ENCODE measurements around the gene TMTC1. TPM values are rescaled to one million over a fixed set of nuclear protein-coding genes. Genes with fewer than 3 reads are reported as not detected.

The TMTC1 gene
- total and polyA plus RNA-seq, 2 of the 8 experiments (the other 6 are each of a cell fraction or from before 2014, with no cell fraction given) = 15.4 to 20.8 TPM

DNA sequence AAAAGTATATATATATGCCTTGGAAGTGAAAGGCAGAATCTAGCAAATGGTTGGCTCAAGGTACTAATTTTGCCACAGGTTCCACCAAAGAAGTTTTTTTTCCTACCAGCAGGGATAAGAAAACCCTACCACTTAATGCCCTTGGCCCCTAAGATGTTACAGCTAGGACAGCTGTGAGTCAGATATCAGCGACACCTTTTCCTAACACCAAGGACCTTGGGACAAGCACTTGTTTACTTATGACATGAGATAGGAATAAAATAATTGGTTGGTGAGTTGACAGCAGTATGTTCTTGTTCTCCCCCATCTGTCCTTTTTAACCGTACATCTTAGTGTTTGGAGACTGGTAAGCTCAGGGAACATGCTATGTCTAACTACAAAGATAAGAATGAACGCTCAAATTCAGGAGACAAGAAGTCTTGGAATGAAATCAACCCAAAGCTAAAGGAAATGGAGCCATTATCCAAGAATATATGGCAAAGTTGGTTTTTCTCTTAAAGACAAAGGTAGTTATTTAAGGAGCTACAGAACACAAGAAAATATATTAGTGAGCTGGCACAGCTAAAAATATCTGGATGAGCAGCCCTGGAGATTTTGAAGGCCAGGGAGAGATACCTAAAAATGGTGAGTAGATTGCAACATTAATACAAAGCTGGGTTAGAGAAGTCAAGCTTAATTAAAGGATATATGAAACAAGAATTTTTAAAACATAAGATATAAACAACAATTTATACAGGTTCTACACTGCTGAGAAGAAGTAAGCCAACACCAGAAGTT, 126.8 kb downstream of the TMTC1 start (continued):
- no peak for TF ChIP-seq POLR2A (IDR thresholded peaks at IDR 0.05; ENCODE audit: control extremely low read depth in 1 of 2, low read depth in 2 of 2, low read length in 2 of 2)
- TF ChIP-seq CHD1 (IDR thresholded peaks at IDR 0.05; ENCODE audit: low read depth, low read length) = no peak
- TF ChIP-seq, protein P1, sequence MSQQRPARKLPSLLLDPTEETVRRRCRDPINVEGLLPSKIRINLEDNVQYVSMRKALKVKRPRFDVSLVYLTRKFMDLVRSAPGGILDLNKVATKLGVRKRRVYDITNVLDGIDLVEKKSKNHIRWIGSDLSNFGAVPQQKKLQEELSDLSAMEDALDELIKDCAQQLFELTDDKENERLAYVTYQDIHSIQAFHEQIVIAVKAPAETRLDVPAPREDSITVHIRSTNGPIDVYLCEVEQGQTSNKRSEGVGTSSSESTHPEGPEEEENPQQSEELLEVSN (IDR thresholded peaks at IDR 0.05) = no peak
- TF ChIP-seq ATF2 (IDR thresholded peaks at IDR 0.05; ENCODE audit: low read length) = no peak
